Gastroesophageal sphincter (tissue), 4 donors: ENCODE results near the gene FAM13A. TPM values are rescaled to one million over a fixed set of nuclear protein-coding genes. Genes with fewer than 3 reads are reported as not detected.

Experiments
- ATAC-seq: fragments of 150-250 bp; one replicate; pipeline ENCODE4 v1.9.1; 2016; ENCODE audit warnings: mild to moderate bottlenecking, moderate library complexity
- H3K27ac ChIP-seq, 4 donors: fragments of 200-600 bp; sonication (generic) in 3 of 4; 1 replicate in 3 of 4; 2 replicates in 1 of 4; pipeline ENCODE4 v1.5.1; 2016 to 2019
- H3K27me3 ChIP-seq: fragments of 200-600 bp; sonication (generic); one replicate; pipeline ENCODE4 v1.5.1; 2019
- H3K36me3 ChIP-seq, 2 donors: fragments of 200-600 bp; sonication (generic); one replicate each; pipeline ENCODE4 v1.5.1; 2019; ENCODE audit warnings: control low read depth in 1 of 2
- H3K4me1 ChIP-seq, 3 donors: fragments of 200-600 bp; sonication (generic); 1 replicate in 2 of 3; 2 replicates in 1 of 3; pipeline ENCODE4 v1.5.1; 2016 to 2019; ENCODE audit warnings: control low read depth in 2 of 3
- H3K4me3 ChIP-seq, 2 donors: fragments of 200-600 bp; sonication (generic); one replicate each; pipeline ENCODE4 v1.5.1; 2019; ENCODE audit warnings: mild to moderate bottlenecking in 1 of 2, moderate library complexity in 1 of 2
- H3K9me3 ChIP-seq, 3 donors: fragments of 200-600 bp; sonication (generic); one replicate each; pipeline ENCODE4 v1.5.1; 2017 to 2019; ENCODE audit warnings: control low read depth in 2 of 3
- CTCF ChIP-seq, 4 experiments: fragments of 200-600 bp in 2 of 4; fragments of 450-650 bp in 2 of 4; sonication (generic) in 1 of 4; IDR thresholded peaks; one replicate each; pipeline ENCODE4 v1.5.1; 2017 to 2019; ENCODE audit warnings: antibody characterized with exemption in 4 of 4, mild to moderate bottlenecking in 2 of 4, moderate library complexity in 2 of 4
- EP300 ChIP-seq: sonication (generic); formaldehyde crosslinking; IDR thresholded peaks from one replicate; pipeline ENCODE4 v1.6.1; 2017; ENCODE audit warnings: antibody characterized with exemption, mild to moderate bottlenecking
- POLR2A ChIP-seq, 2 donors: fragments of 450-650 bp; IDR thresholded peaks; one replicate each; pipeline ENCODE4 v1.6.1; 2017; ENCODE audit warnings: antibody characterized with exemption in 2 of 2, mild to moderate bottlenecking in 2 of 2, moderate library complexity in 1 of 2
- POLR2AphosphoS5 ChIP-seq: sonication (generic); formaldehyde crosslinking; IDR thresholded peaks from one replicate; pipeline ENCODE4 v1.6.1; 2017; ENCODE audit warnings: antibody characterized with exemption
- WGBS, 2 donors: methylation state at CpG; one replicate each; pipeline ENCODE4 v1.1.5; 2018; ENCODE audit warnings: low coverage in 1 of 2; 5-methylcytosine and 5-hydroxymethylcytosine counted together
- total RNA-seq, 4 donors: library from RNA; depleted of rRNA; stranded (reverse); fragments of >200 nt; gene quantifications; one replicate each; pipeline ENCODE4 v1.1.0, GENCODE V29; 2016

FAM13A gene
- total RNA-seq, 4 donors from 2014 or later = 22.8 to 46.9 (median 35.2) TPM

- ATAC-seq = peak; percentile 48
- TF ChIP-seq POLR2AphosphoS5 (no peak), CTCF (IDR thresholded peaks at IDR 0.05) (no peak), EP300 (no peak), POLR2A (IDR thresholded peaks at IDR 0.05) (no peak)
- H3K27me3 ChIP-seq = no peaks in the 10 kb centered on the region
- H3K9me3 ChIP-seq = no peaks in the 10 kb centered on the region
- H3K4me3 ChIP-seq = peak overlapping the region in 1 of 2 donors; percentile 24
- H3K4me1 ChIP-seq = peaks cover 0 to 16% (median 0%) of the 10 kb centered on the region in 3 donors
- H3K27ac ChIP-seq = peak overlapping the region in 2 of 4 donors; percentile 20 to 38
- whole genome bisulfite sequencing, 2 donors = 52 to 57% methylated on average over 5 to 11 of the region's 12 CpGs
- peaks cover 0 to 27% of the 10 kb centered on the region in 2 donors for H3K36me3 ChIP-seq
These were observed 297.7 kb downstream of the FAM13A start for GRCh38 chr4:88759039-88759894.

DNA sequence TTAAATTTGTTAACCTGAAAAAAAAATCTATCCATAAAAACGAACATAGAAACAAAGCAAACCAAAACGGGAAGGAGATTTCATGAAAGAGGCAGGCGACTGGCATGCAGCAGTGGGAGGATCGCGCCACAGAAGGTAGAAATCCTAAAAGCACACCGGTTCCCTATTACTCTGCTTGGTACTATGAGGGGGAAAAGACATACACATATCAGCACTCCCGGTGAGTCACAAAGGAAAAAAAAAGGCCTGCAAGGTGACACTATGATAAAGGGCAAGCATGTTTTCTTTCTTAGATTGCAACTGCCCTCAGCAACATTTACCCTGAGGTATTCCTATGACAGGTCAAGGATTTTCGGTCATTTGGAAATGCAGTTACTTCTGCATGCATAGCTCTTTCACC lies 298.7 kb downstream of the FAM13A start:
- H3K27me3 ChIP-seq = no peaks in the 10 kb centered on the region
- peaks cover 0 to 36% of the 10 kb centered on the region in 2 donors for H3K36me3 ChIP-seq
- H3K27ac ChIP-seq = no peak overlapping the region
- WGBS, 2 donors = 52 to 81% methylated on average over 8 of the region's 8 CpGs
- no peak for ATAC-seq
- no peaks in the 10 kb centered on the region for H3K9me3 ChIP-seq
- peaks cover 0 to 16% (median 0%) of the 10 kb centered on the region in 3 donors for H3K4me1 ChIP-seq
- peak overlapping the region in 1 of 2 donors; percentile 24 for H3K4me3 ChIP-seq
- TF ChIP-seq POLR2AphosphoS5 (no peak), CTCF (IDR thresholded peaks at IDR 0.05) (no peak), EP300 (no peak), POLR2A (IDR thresholded peaks at IDR 0.05) (no peak)

- Histone ChIP-seq H3K27ac (no peak overlapping the region), H3K27me3 (no peaks in the 10 kb centered on the region), H3K4me3 (no peak overlapping the region), H3K4me1 (peaks cover 0 to 16% (median 0%) of the 10 kb centered on the region in 3 donors), H3K36me3 (peaks cover 0 to 39% of the 10 kb centered on the region in 2 donors), H3K9me3 (no peaks in the 10 kb centered on the region)
- 78 to 87% methylated on average over 6 of the region's 6 CpGs for WGBS, 2 donors
- TF ChIP-seq CTCF (IDR thresholded peaks at IDR 0.05) (no peak), POLR2AphosphoS5 (no peak), POLR2A (IDR thresholded peaks at IDR 0.05) (no peak), EP300 (no peak)
- ATAC-seq = no peak
These were observed 299.2 kb downstream of the FAM13A start for GRCh38 chr4:88757776-88758175.

GRCh38 chr4:88757067-88757466 lies 299.9 kb downstream of the FAM13A start:
- TF ChIP-seq POLR2A (IDR thresholded peaks at IDR 0.05) (no peak), POLR2AphosphoS5 (no peak), EP300 (no peak), CTCF (IDR thresholded peaks at IDR 0.05) (no peak)
- Histone ChIP-seq H3K36me3 (peaks cover 0 to 39% of the 10 kb centered on the region in 2 donors), H3K4me1 (peaks cover 0 to 16% (median 0%) of the 10 kb centered on the region in 3 donors), H3K27me3 (no peaks in the 10 kb centered on the region), H3K4me3 (no peak overlapping the region), H3K9me3 (no peaks in the 10 kb centered on the region), H3K27ac (no peak overlapping the region)
- ATAC-seq = no peak

- no peak for TF ChIP-seq CTCF (IDR thresholded peaks at IDR 0.05)
- no peak for TF ChIP-seq POLR2A (IDR thresholded peaks at IDR 0.05)
- TF ChIP-seq EP300 = no peak
- TF ChIP-seq POLR2AphosphoS5 = no peak
- Histone ChIP-seq H3K9me3 (no peaks in the 10 kb centered on the region), H3K4me3 (no peak overlapping the region), H3K27ac (no peak overlapping the region), H3K4me1 (peaks cover 0 to 16% (median 0%) of the 10 kb centered on the region in 3 donors), H3K36me3 (peaks cover 0 to 45% of the 10 kb centered on the region in 2 donors), H3K27me3 (no peaks in the 10 kb centered on the region)
- 91 to 98% methylated on average over 5 of the region's 5 CpGs for WGBS, 2 donors
- no peak for ATAC-seq
These were observed 300.8 kb downstream of the FAM13A start for GRCh38 chr4:88756149-88756548.
